ENCODE measurements around the gene KCNIP2. TPM values are rescaled to one million over a fixed set of nuclear protein-coding genes. Genes with fewer than 3 reads are reported as not detected.

KCNIP2 gene
- total RNA-seq, 1 experiment from 2014 or later, result 8.5 TPM

GRCh38 chr10:101780187-101780817 is 63.3 kb downstream of the KCNIP2 start:
- ChIA-PET POLR2A (interaction anchor here (1.6 kb wide), 1 partner anchor 178 kb away, joined by 10 read pairs; no protein-coding TSS in a partner anchor), CTCF (interaction anchor here (0.6 to 5.8 kb wide), 13 partner anchors 8 to 566 kb away, joined by 3 to 220 read pairs (median 7); partner anchors contain the start of gene FBXW4), RAD21 (ENCODE audit: low non-redundant PET in 1 of 2, low total read pairs in 2 of 2, uncharacterized antibody in 2 of 2, unreplicated experiment in 2 of 2) (interaction anchor here (0.6 to 2.3 kb wide), 5 partner anchors 10 to 566 kb away, joined by 3 to 21 read pairs (median 8); no protein-coding TSS in a partner anchor)
- Histone ChIP-seq H3K27ac (ENCODE audit: low read depth, low read length) (peak overlapping the region; percentile 66), H3K27me3 (ENCODE audit: insufficient read depth, low read length) (no peaks in the 10 kb centered on the region), H4K20me1 (ENCODE audit: insufficient read depth) (peaks cover 3% of the 10 kb centered on the region; the same call in 1 of the 2 replicates), H3K9ac (ENCODE audit: low read length) (peak overlapping the region; percentile 23), H3K4me2 (ENCODE audit: low read length) (peak overlapping the region; percentile 94), H3K4me1 (ENCODE audit: control insufficient read depth in 1 of 2, insufficient read depth in 2 of 2, low read length in 2 of 2) (peaks cover 19 to 45% of the 10 kb centered on the region in 2 experiments), H3K79me2 (ENCODE audit: insufficient read depth, low read length) (peaks cover 44% of the 10 kb centered on the region), H3K9me2 (ENCODE audit: insufficient read depth) (no peaks in the 10 kb centered on the region), H3K9me3 (ENCODE audit: control insufficient read depth in 1 of 2, insufficient read depth in 1 of 2, low read depth in 1 of 2, low read length in 2 of 2) (no peaks in the 10 kb centered on the region), H3K36me3 (ENCODE audit: control insufficient read depth in 1 of 2, insufficient read depth in 2 of 2, low read length in 2 of 2) (peaks cover 1 to 28% of the 10 kb centered on the region in 2 experiments; a peak in 2 of 4 replicates), H3K4me3 (replicated peaks in 1 of 2; ENCODE audit: low read depth in 1 of 2, low read length in 2 of 2) (peak overlapping the region in 1 of 2 experiments; percentile 32; a peak in 1 of 4 replicates), H2AFZ (ENCODE audit: low read depth, low read length, poor library complexity, severe bottlenecking) (no peak overlapping the region)
- intact Hi-C loops (cut with micrococcal nuclease), result loop anchor here (2.0 to 5.0 kb wide), 4 partner anchors 37 to 292 kb away; partner anchors contain the start of genes DPCD, OGA and POLL
- DNase-seq (ENCODE audit: low read depth, low spot score), result no peak
- BruUV-seq (replicated peaks), result no TSS peak
- no peak for ATAC-seq
- no peak for TF ChIP-seq TCF7L2 (IDR thresholded peaks at IDR 0.05; ENCODE audit: borderline replicate concordance, extremely low read depth, insufficient read depth, insufficient read length)
- TF ChIP-seq FOSL1 (IDR thresholded peaks at IDR 0.05; ENCODE audit: low read depth), result no peak
- TF ChIP-seq EZH2phosphoT487 (IDR thresholded peaks at IDR 0.05; ENCODE audit: borderline replicate concordance), result no peak
- no peak for TF ChIP-seq ZBTB33 (IDR thresholded peaks at IDR 0.05; ENCODE audit: extremely low read depth, insufficient replicate concordance, low read length)
- TF ChIP-seq ATF3 (IDR thresholded peaks at IDR 0.05), result no peak
- no peak for TF ChIP-seq ZFX (IDR thresholded peaks at IDR 0.05)
- TF ChIP-seq EZH2 (IDR thresholded peaks at IDR 0.05), result no peak
- TF ChIP-seq CTCF (IDR thresholded peaks at IDR 0.05 in 2 of 3, conservative IDR thresholded peaks at IDR 0.05 in 1 of 3; ENCODE audit: borderline replicate concordance in 1 of 3, insufficient read depth in 1 of 3, low read depth in 2 of 3, low read length in 2 of 3), result peak in 1 of 3 experiments; percentile 28; a peak in 1 of 6 replicates

Data from HCT116 (cell line).